ENCODE data around the gene TTC9B. TPM values are rescaled to one million over a fixed set of nuclear protein-coding genes. Genes with fewer than 3 reads are reported as not detected.

Gene TTC9B
- total RNA-seq, 1 experiment from 2014 or later = not detected

Other genes with a start within 250 kb of the TTC9B start
- 208 and 244 TPM in 2 replicates for gene PSMC4, start 247.2 kb downstream of the TTC9B start, total RNA-seq (2014; rRNA removed; shearing (Covaris generic); ENCODE audit: low replicate concordance)
- gene ZNF546, start 221.3 kb downstream of the TTC9B start, total RNA-seq (2014; rRNA removed; shearing (Covaris generic); ENCODE audit: low replicate concordance) = 3.6 and 7.0 TPM in 2 replicates
- gene ZNF780B, start 162.2 kb downstream of the TTC9B start, total RNA-seq (2014; rRNA removed; shearing (Covaris generic); ENCODE audit: low replicate concordance) = 1.9 and 3.1 TPM in 2 replicates
- gene ZNF780A, start 127.4 kb downstream of the TTC9B start, total RNA-seq (2014; rRNA removed; shearing (Covaris generic); ENCODE audit: low replicate concordance) = 14.7 and 41.9 TPM in 2 replicates
- gene MAP3K10, start 27.0 kb downstream of the TTC9B start, total RNA-seq (2014; rRNA removed; shearing (Covaris generic); ENCODE audit: low replicate concordance) = 9.4 and 20.0 TPM in 2 replicates
- gene CCNP, start 8.3 kb upstream of the TTC9B start, total RNA-seq (2014; rRNA removed; shearing (Covaris generic); ENCODE audit: low replicate concordance) = not detected in 2 replicates
- 63.4 and 91.3 TPM in 2 replicates for gene AKT2, start 67.0 kb upstream of the TTC9B start, total RNA-seq (2014; rRNA removed; shearing (Covaris generic); ENCODE audit: low replicate concordance)
- 14.7 and 32.8 TPM in 2 replicates for gene C19orf47, start 130.0 kb upstream of the TTC9B start, total RNA-seq (2014; rRNA removed; shearing (Covaris generic); ENCODE audit: low replicate concordance)
- 381 and 440 TPM in 2 replicates for gene PLD3, start 130.3 kb upstream of the TTC9B start, total RNA-seq (2014; rRNA removed; shearing (Covaris generic); ENCODE audit: low replicate concordance)
- not detected in 2 replicates for gene HIPK4, start 171.8 kb upstream of the TTC9B start, total RNA-seq (2014; rRNA removed; shearing (Covaris generic); ENCODE audit: low replicate concordance)
- gene PRX, start 195.0 kb upstream of the TTC9B start, total RNA-seq (2014; rRNA removed; shearing (Covaris generic); ENCODE audit: low replicate concordance) = 4.4 and 5.3 TPM in 2 replicates
- gene SERTAD1, start 207.6 kb upstream of the TTC9B start, total RNA-seq (2014; rRNA removed; shearing (Covaris generic); ENCODE audit: low replicate concordance) = 31.7 and 35.5 TPM in 2 replicates
- 68.2 and 68.5 TPM in 2 replicates for gene SERTAD3, start 226.0 kb upstream of the TTC9B start, total RNA-seq (2014; rRNA removed; shearing (Covaris generic); ENCODE audit: low replicate concordance)
- 649 and 783 TPM in 2 replicates for gene BLVRB, start 247.4 kb upstream of the TTC9B start, total RNA-seq (2014; rRNA removed; shearing (Covaris generic); ENCODE audit: low replicate concordance)
- gene SPTBN4, start 248.6 kb upstream of the TTC9B start, total RNA-seq (2014; rRNA removed; shearing (Covaris generic); ENCODE audit: low replicate concordance) = 4.2 and 6.3 TPM in 2 replicates

Measured in Caki2 (cell line).